Measurements from ENCODE around the gene RPS6KC1.
"Not testable (repeated sequence)": the region's sequence is repeated elsewhere in the genome, so short reads cannot be mapped to it uniquely, and the experiment has no call there.

Gene RPS6KC1

GRCh38 chr1:213089924-213090677, 39.1 kb downstream of the RPS6KC1 start:
- H3K27ac ChIP-seq (ENCODE audit: low read depth, low read length), result no peak overlapping the region
- no peaks in the 10 kb centered on the region for H3K27me3 ChIP-seq (ENCODE audit: control insufficient read depth in 1 of 2, insufficient read depth in 2 of 2, low read length in 2 of 2)
- H3K9ac ChIP-seq (ENCODE audit: low read length), result no peak overlapping the region
- H3K4me1 ChIP-seq (ENCODE audit: insufficient read depth, low read length), result no peaks in the 10 kb centered on the region
- H3K9me3 ChIP-seq (ENCODE audit: low read length), result no peaks in the 10 kb centered on the region
- H3K4me3 ChIP-seq (ENCODE audit: low read depth in 1 of 2, low read length in 2 of 2), result no peak overlapping the region
- H3K36me3 ChIP-seq (ENCODE audit: insufficient read depth, low read length), result peaks cover 7% of the 10 kb centered on the region

DNA sequence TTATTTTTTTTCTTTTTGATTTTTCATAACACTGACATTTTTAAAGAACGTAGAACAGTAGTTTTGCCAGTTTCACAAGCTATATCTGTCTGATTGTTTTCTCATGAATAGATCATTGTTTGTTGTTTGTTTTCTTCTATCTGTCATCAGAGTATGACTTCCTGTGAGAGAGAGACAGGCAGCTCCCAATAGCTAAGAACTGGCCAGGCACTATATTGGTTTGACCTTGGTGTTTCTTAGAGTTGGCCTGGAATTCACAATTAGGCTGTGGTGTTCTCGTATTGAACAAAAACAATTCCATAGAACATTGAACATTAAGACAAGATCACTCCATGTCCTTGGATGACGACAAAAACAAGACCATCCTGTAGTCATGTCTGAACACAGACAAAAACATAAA, 43.4 kb downstream of the RPS6KC1 start:
- no peak overlapping the region for H3K27ac ChIP-seq (ENCODE audit: low read depth, low read length)

DNA sequence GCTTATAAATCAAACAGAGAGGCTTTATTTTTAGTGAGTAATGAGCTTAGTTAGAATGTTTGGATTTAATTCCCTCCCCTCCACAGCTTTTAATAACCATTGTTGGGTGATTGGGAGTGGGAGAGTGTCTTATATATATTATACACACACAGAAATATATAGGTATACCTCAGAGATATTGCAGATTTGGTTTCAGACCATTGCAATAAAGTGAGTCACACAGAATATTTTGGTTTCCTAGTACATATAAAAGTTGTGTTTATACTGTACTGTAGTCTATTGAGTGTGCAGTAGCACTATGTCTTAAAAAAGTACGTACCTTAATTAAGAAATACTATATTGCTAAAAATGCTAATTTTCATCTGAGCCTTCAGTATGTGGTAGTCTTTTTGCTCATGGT, 44.4 kb downstream of the RPS6KC1 start:
- H3K9ac ChIP-seq (ENCODE audit: low read length), result no peak overlapping the region
- no peak overlapping the region for H3K27ac ChIP-seq (ENCODE audit: low read depth, low read length)
- H3K4me1 ChIP-seq (ENCODE audit: insufficient read depth, low read length), result no peaks in the 10 kb centered on the region
- H3K36me3 ChIP-seq (ENCODE audit: insufficient read depth, low read length), result no peaks in the 10 kb centered on the region
- no peak overlapping the region for H3K4me3 ChIP-seq (ENCODE audit: low read depth in 1 of 2, low read length in 2 of 2)
- no peaks in the 10 kb centered on the region for H3K27me3 ChIP-seq (ENCODE audit: control insufficient read depth in 1 of 2, insufficient read depth in 2 of 2, low read length in 2 of 2)
- no peaks in the 10 kb centered on the region for H3K9me3 ChIP-seq (ENCODE audit: low read length)

More for the DNA sequence above, 43.4 kb downstream of the RPS6KC1 start:
- H3K27me3 ChIP-seq (ENCODE audit: control insufficient read depth in 1 of 2, insufficient read depth in 2 of 2, low read length in 2 of 2), result no peaks in the 10 kb centered on the region
- H3K36me3 ChIP-seq (ENCODE audit: insufficient read depth, low read length), result no peaks in the 10 kb centered on the region
- no peak overlapping the region for H3K4me3 ChIP-seq (ENCODE audit: low read depth in 1 of 2, low read length in 2 of 2)
- no peaks in the 10 kb centered on the region for H3K9me3 ChIP-seq (ENCODE audit: low read length)
- H3K9ac ChIP-seq (ENCODE audit: low read length), result no peak overlapping the region
- H3K4me1 ChIP-seq (ENCODE audit: insufficient read depth, low read length), result no peaks in the 10 kb centered on the region

DNA sequence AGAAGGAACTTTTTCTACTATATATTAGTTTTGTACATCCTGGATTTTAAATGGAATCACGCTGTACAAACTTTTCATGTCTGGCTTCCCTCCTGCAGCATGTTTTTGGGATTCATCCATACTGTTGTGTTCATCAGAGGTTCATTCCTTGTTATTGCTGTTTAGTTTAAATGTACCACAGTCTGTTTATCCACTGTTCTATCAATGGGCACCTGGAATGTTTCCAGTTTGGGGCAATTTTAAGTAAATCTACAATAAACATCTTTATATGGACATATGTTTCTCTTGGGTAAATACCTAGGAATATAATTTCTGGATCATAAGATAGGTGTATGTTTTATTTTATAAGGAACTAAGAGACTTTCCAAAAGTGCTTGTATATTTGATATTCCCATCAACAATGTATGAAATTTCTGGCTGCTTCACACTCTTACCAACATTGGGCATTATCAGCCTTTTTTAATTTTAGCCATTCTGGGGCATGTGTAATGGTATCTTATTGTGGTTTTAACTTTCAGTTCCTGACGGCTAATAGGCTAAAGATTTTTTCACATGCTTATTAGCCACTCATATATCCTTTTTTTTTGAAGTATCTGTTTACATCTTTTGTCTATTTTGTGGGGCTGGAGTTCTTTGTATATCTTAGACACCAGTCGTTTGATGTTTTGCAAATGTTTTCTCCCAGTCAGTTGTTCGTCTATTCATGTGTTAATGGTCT, 48.8 kb downstream of the RPS6KC1 start:
- H3K27ac ChIP-seq (ENCODE audit: low read depth, low read length), result no peak overlapping the region
- H3K36me3 ChIP-seq (ENCODE audit: insufficient read depth, low read length), result no peaks in the 10 kb centered on the region
- H3K27me3 ChIP-seq (ENCODE audit: control insufficient read depth in 1 of 2, insufficient read depth in 2 of 2, low read length in 2 of 2), result no peaks in the 10 kb centered on the region
- no peaks in the 10 kb centered on the region for H3K9me3 ChIP-seq (ENCODE audit: low read length)
- peaks cover 7% of the 10 kb centered on the region for H3K4me1 ChIP-seq (ENCODE audit: insufficient read depth, low read length)
- H3K4me3 ChIP-seq (ENCODE audit: low read depth in 1 of 2, low read length in 2 of 2), result no peak overlapping the region
- H3K9ac ChIP-seq (ENCODE audit: low read length), result no peak overlapping the region

DNA sequence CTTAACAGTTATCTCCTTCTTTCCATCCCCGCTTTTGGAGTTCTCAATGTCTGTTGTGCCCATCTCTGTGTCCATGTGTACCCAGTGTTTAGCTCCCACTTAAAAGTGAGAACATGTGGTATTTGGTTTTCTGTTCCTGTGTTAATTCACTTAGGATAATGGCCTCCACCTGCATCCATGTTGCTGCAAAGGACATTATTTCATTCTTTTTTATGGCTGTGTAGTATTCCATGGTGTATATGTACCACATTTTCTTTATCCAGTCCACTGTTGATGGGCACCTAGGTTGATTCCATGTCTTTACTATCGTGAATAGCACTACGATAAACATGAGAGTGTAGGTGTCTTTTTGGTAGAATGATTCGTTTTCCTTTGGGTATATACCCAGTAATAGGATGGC, 49.5 kb downstream of the RPS6KC1 start:
- not testable (repeated sequence) for H3K36me3 ChIP-seq (ENCODE audit: insufficient read depth, low read length); H3K4me3 ChIP-seq (ENCODE audit: low read depth in 1 of 2, low read length in 2 of 2); H3K27ac ChIP-seq (ENCODE audit: low read depth, low read length); H3K27me3 ChIP-seq (ENCODE audit: control insufficient read depth in 1 of 2, insufficient read depth in 2 of 2, low read length in 2 of 2); H3K9me3 ChIP-seq (ENCODE audit: low read length); H3K4me1 ChIP-seq (ENCODE audit: insufficient read depth, low read length); H3K9ac ChIP-seq (ENCODE audit: low read length)

DNA sequence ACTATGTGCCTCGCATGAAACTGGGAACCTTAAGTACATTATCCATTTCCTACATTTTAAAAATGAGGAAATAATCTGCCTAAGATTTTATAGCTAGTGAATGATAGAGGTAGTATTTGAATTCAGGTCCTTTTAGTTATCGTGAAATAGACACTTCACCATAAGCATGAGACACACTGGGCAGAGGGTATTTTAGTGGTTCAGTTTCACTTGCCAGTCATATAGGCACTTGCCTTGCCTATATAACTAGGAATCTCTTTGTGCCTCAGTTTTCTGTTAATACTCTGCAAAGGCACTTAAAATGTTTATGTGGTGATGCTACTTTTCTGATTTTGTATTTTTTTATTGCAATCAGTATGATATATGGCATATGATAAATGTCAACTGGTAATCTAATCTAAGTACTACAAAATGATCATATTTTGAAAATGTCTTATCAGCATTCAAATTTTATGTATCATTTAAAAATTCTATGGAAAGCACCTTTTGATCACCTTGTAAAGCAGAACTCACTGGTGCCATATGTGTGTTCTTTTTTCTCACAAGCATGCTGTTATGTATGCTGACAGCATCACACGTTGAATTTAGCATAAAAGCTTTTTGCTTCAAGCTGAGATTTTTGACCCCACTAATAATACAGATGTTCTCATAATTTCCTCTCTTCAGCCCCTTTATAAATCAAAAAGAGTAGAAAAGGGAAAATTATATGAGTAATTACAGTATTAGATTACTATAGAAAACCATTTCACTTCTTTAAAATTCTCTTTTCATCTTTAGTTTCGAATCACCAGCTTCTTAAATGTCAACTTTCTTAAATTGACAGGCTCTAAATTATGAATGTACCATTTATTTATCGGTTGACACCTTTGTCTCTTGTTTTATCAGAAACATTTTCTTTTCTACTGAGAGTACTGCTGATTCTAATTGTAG, 52.6 kb downstream of the RPS6KC1 start:
- Histone ChIP-seq H3K9me3 (ENCODE audit: low read length) (no peaks in the 10 kb centered on the region), H3K36me3 (ENCODE audit: insufficient read depth, low read length) (no peaks in the 10 kb centered on the region), H3K27ac (ENCODE audit: low read depth, low read length) (no peak overlapping the region), H3K27me3 (ENCODE audit: control insufficient read depth in 1 of 2, insufficient read depth in 2 of 2, low read length in 2 of 2) (no peaks in the 10 kb centered on the region), H3K4me3 (ENCODE audit: low read depth in 1 of 2, low read length in 2 of 2) (no peak overlapping the region), H3K9ac (ENCODE audit: low read length) (no peak overlapping the region), H3K4me1 (ENCODE audit: insufficient read depth, low read length) (peaks cover 7% of the 10 kb centered on the region)

DNA sequence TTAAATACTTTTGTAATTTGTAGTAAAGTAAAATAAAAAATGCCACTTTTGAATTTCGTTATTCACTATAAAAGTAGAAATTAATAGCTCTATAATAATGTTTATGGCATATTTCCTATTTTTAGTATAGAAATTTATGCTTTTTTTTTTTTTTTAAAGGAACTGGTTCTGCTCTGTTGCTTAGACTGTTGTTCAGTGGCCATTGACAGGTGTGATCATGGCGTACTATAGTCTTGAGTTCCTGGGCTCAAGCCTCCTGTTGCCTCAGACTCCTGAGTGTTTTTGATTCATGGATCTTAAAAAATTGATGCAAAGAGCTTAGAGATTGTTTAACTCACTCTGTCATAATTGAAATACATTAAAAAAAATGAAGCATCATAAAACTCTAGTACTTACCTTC, 53.6 kb downstream of the RPS6KC1 start:
- Histone ChIP-seq H3K27me3 (ENCODE audit: control insufficient read depth in 1 of 2, insufficient read depth in 2 of 2, low read length in 2 of 2) (no peaks in the 10 kb centered on the region), H3K4me1 (ENCODE audit: insufficient read depth, low read length) (peaks cover 7% of the 10 kb centered on the region), H3K9ac (ENCODE audit: low read length) (no peak overlapping the region), H3K9me3 (ENCODE audit: low read length) (no peaks in the 10 kb centered on the region), H3K27ac (ENCODE audit: low read depth, low read length) (no peak overlapping the region), H3K36me3 (ENCODE audit: insufficient read depth, low read length) (no peaks in the 10 kb centered on the region), H3K4me3 (ENCODE audit: low read depth in 1 of 2, low read length in 2 of 2) (no peak overlapping the region)

- Histone ChIP-seq H3K4me1 (ENCODE audit: insufficient read depth, low read length) (peaks cover 7% of the 10 kb centered on the region), H3K4me3 (ENCODE audit: low read depth in 1 of 2, low read length in 2 of 2) (no peak overlapping the region), H3K27ac (ENCODE audit: low read depth, low read length) (no peak overlapping the region), H3K9me3 (ENCODE audit: low read length) (no peaks in the 10 kb centered on the region), H3K27me3 (ENCODE audit: control insufficient read depth in 1 of 2, insufficient read depth in 2 of 2, low read length in 2 of 2) (no peaks in the 10 kb centered on the region), H3K9ac (ENCODE audit: low read length) (no peak overlapping the region), H3K36me3 (ENCODE audit: insufficient read depth, low read length) (no peaks in the 10 kb centered on the region)
Measured at GRCh38 chr1:213106298-213106697, 55.3 kb downstream of the RPS6KC1 start.

- H3K4me1 ChIP-seq (ENCODE audit: insufficient read depth, low read length), result peaks cover under 1% of the 10 kb centered on the region
- H3K9me3 ChIP-seq (ENCODE audit: low read length), result no peaks in the 10 kb centered on the region
- no peaks in the 10 kb centered on the region for H3K36me3 ChIP-seq (ENCODE audit: insufficient read depth, low read length)
- H3K27me3 ChIP-seq (ENCODE audit: control insufficient read depth in 1 of 2, insufficient read depth in 2 of 2, low read length in 2 of 2), result no peaks in the 10 kb centered on the region
- H3K27ac ChIP-seq (ENCODE audit: low read depth, low read length), result no peak overlapping the region
- no peak overlapping the region for H3K9ac ChIP-seq (ENCODE audit: low read length)
- H3K4me3 ChIP-seq (ENCODE audit: low read depth in 1 of 2, low read length in 2 of 2), result no peak overlapping the region
Measured at GRCh38 chr1:213107613-213108012, 56.6 kb downstream of the RPS6KC1 start.

- Histone ChIP-seq H3K27ac (ENCODE audit: low read depth, low read length) (no peak overlapping the region), H3K9ac (ENCODE audit: low read length) (no peak overlapping the region), H3K27me3 (ENCODE audit: control insufficient read depth in 1 of 2, insufficient read depth in 2 of 2, low read length in 2 of 2) (no peaks in the 10 kb centered on the region), H3K4me1 (ENCODE audit: insufficient read depth, low read length) (no peaks in the 10 kb centered on the region), H3K36me3 (ENCODE audit: insufficient read depth, low read length) (no peaks in the 10 kb centered on the region), H3K9me3 (ENCODE audit: low read length) (no peaks in the 10 kb centered on the region), H3K4me3 (ENCODE audit: low read depth in 1 of 2, low read length in 2 of 2) (no peak overlapping the region)
Measured at GRCh38 chr1:213110349-213111300, 59.6 kb downstream of the RPS6KC1 start.
